Skeletal muscle satellite cell (primary cell): ENCODE results near the gene ADAMTSL4.
A peak's percentile ranks its signal among the peaks of the same experiment; 100 is the strongest.

Experiments
- H3K27me3 ChIP-seq: 2 replicates; pipeline ENCODE4 v1.7.0; 2013; ENCODE audit warnings: low read length; ENCODE audit not compliant: control insufficient read depth, insufficient read depth
- H3K36me3 ChIP-seq: 2 replicates; pipeline ENCODE4 v1.7.0; 2013; ENCODE audit warnings: mild to moderate bottlenecking, control low read depth, low read length; ENCODE audit not compliant: insufficient read depth
- H3K4me1 ChIP-seq: 2 replicates; pipeline ENCODE4 v1.7.0; 2013; ENCODE audit warnings: low read length; ENCODE audit not compliant: control insufficient read depth, insufficient read depth
- H3K4me2 ChIP-seq: 2 replicates; pipeline ENCODE4 v1.7.0; 2013; ENCODE audit warnings: mild to moderate bottlenecking, low read length
- H3K4me3 ChIP-seq: 2 replicates; pipeline ENCODE4 v1.7.0; 2013; ENCODE audit warnings: low read length
- H3K9ac ChIP-seq: 2 replicates; pipeline ENCODE4 v1.7.0; 2013; ENCODE audit warnings: mild to moderate bottlenecking, low read depth, low read length, moderate library complexity
- H3K9me3 ChIP-seq: replicated peaks from 2 replicates; pipeline ENCODE4 v1.7.0; 2013; ENCODE audit warnings: mild to moderate bottlenecking, control low read depth, low read length

ADAMTSL4 gene

GRCh38 chr1:150515328-150516049, 33.7 kb upstream of the ADAMTSL4 start, which contains the start of gene FALEC:
FALEC (plus strand) TSS chr1:150515752.
- H3K36me3 ChIP-seq: peaks cover 20% of the 10 kb centered on the region
- H3K4me1 ChIP-seq: peaks cover 18% of the 10 kb centered on the region
- H3K9me3 ChIP-seq: no peaks in the 10 kb centered on the region
- peak within 1 kb of the TSS; percentile 77 for H3K9ac ChIP-seq
- H3K4me2 ChIP-seq: peak within 1 kb of the TSS; percentile 91
- no peaks in the 10 kb centered on the region for H3K27me3 ChIP-seq
- H3K4me3 ChIP-seq: peak within 1 kb of the TSS; percentile 77

- Histone ChIP-seq H3K4me3 (peak overlapping the region; percentile 77), H3K27me3 (no peaks in the 10 kb centered on the region), H3K4me2 (peak overlapping the region; percentile 91), H3K9ac (peak overlapping the region; percentile 77), H3K9me3 (no peaks in the 10 kb centered on the region), H3K4me1 (peaks cover 18% of the 10 kb centered on the region), H3K36me3 (peaks cover 17% of the 10 kb centered on the region)
Observed at GRCh38 chr1:150516050-150516591, 33.1 kb upstream of the ADAMTSL4 start.

GRCh38 chr1:150516616-150517015, 32.6 kb upstream of the ADAMTSL4 start:
- Histone ChIP-seq H3K4me1 (peaks cover 18% of the 10 kb centered on the region), H3K9ac (peak overlapping the region; percentile 77), H3K4me3 (peak overlapping the region; percentile 77), H3K36me3 (peaks cover 16% of the 10 kb centered on the region), H3K27me3 (no peaks in the 10 kb centered on the region), H3K9me3 (no peaks in the 10 kb centered on the region), H3K4me2 (peak overlapping the region; percentile 91)

GRCh38 chr1:150521196-150521968, 27.8 kb upstream of the ADAMTSL4 start:
- no peaks in the 10 kb centered on the region for H3K27me3 ChIP-seq
- H3K36me3 ChIP-seq: no peaks in the 10 kb centered on the region
- H3K4me1 ChIP-seq: peaks cover 3% of the 10 kb centered on the region
- no peaks in the 10 kb centered on the region for H3K9me3 ChIP-seq
- H3K4me2 ChIP-seq: no peak overlapping the region
- no peak overlapping the region for H3K9ac ChIP-seq
- no peak overlapping the region for H3K4me3 ChIP-seq

- Histone ChIP-seq H3K36me3 (no peaks in the 10 kb centered on the region), H3K9me3 (no peaks in the 10 kb centered on the region), H3K4me2 (no peak overlapping the region), H3K27me3 (no peaks in the 10 kb centered on the region), H3K9ac (no peak overlapping the region), H3K4me3 (no peak overlapping the region), H3K4me1 (peaks cover 16% of the 10 kb centered on the region)
Observed at GRCh38 chr1:150525348-150525747, 23.9 kb upstream of the ADAMTSL4 start.

- H3K27me3 ChIP-seq: no peaks in the 10 kb centered on the region
- H3K36me3 ChIP-seq: no peaks in the 10 kb centered on the region
Observed at GRCh38 chr1:150528196-150528595, 21.0 kb upstream of the ADAMTSL4 start.

GRCh38 chr1:150529017-150529416, 20.2 kb upstream of the ADAMTSL4 start:
- no peaks in the 10 kb centered on the region for H3K9me3 ChIP-seq
- no peak overlapping the region for H3K4me2 ChIP-seq
- H3K4me1 ChIP-seq: peaks cover 21% of the 10 kb centered on the region
- H3K4me3 ChIP-seq: no peak overlapping the region
- H3K9ac ChIP-seq: no peak overlapping the region
- H3K27me3 ChIP-seq: no peaks in the 10 kb centered on the region
- no peaks in the 10 kb centered on the region for H3K36me3 ChIP-seq

More at GRCh38 chr1:150528196-150528595, 21.0 kb upstream of the ADAMTSL4 start:
- Histone ChIP-seq H3K4me1 (peaks cover 21% of the 10 kb centered on the region), H3K4me3 (no peak overlapping the region), H3K9ac (no peak overlapping the region), H3K9me3 (no peaks in the 10 kb centered on the region), H3K4me2 (peak overlapping the region; percentile 10)

GRCh38 chr1:150530491-150531159, 18.6 kb upstream of the ADAMTSL4 start:
- H3K4me1 ChIP-seq: peaks cover 26% of the 10 kb centered on the region
- H3K9ac ChIP-seq: no peak overlapping the region
- H3K9me3 ChIP-seq: no peaks in the 10 kb centered on the region
- no peaks in the 10 kb centered on the region for H3K36me3 ChIP-seq
- no peaks in the 10 kb centered on the region for H3K27me3 ChIP-seq
- H3K4me2 ChIP-seq: no peak overlapping the region
- no peak overlapping the region for H3K4me3 ChIP-seq

GRCh38 chr1:150532860-150533259, 16.3 kb upstream of the ADAMTSL4 start:
- Histone ChIP-seq H3K4me3 (no peak overlapping the region), H3K9ac (no peak overlapping the region), H3K27me3 (no peaks in the 10 kb centered on the region), H3K36me3 (no peaks in the 10 kb centered on the region), H3K9me3 (no peaks in the 10 kb centered on the region), H3K4me2 (no peak overlapping the region), H3K4me1 (peaks cover 40% of the 10 kb centered on the region)

- H3K27me3 ChIP-seq: no peaks in the 10 kb centered on the region
Observed at GRCh38 chr1:150534002-150534401, 15.2 kb upstream of the ADAMTSL4 start.

More at GRCh38 chr1:150534002-150534401, 15.2 kb upstream of the ADAMTSL4 start:
- Histone ChIP-seq H3K9me3 (no peaks in the 10 kb centered on the region), H3K4me1 (peaks cover 39% of the 10 kb centered on the region), H3K36me3 (no peaks in the 10 kb centered on the region), H3K4me3 (no peak overlapping the region), H3K9ac (no peak overlapping the region), H3K4me2 (no peak overlapping the region)
